Osteoblast (primary cell): ENCODE data around the gene USP32. TPM values are rescaled to one million over a fixed set of nuclear protein-coding genes. Genes with fewer than 3 reads are reported as not detected.
"Not testable (repeated sequence)": the region's sequence is repeated elsewhere in the genome, so short reads cannot be mapped to it uniquely, and the experiment has no call there.

Experiments
- DNase-seq: peaks from one replicate; pipeline ENCODE4 v3.0.0; 2011; ENCODE audit warnings: low spot score, mixed read lengths; ENCODE audit not compliant: insufficient read length; ENCODE audit errors: missing footprints
- H2AFZ ChIP-seq: 2 replicates; pipeline ENCODE4 v1.6.0; 2011; ENCODE audit warnings: mild to moderate bottlenecking, low read length
- H3K27ac ChIP-seq: 2 replicates; pipeline ENCODE4 v1.5.1; 2011; ENCODE audit warnings: mild to moderate bottlenecking, low read depth, low read length, moderate library complexity
- H3K27me3 ChIP-seq: 2 replicates; pipeline ENCODE4 v1.6.0; 2012; ENCODE audit warnings: mild to moderate bottlenecking, control low read depth, inconsistent platforms, low read length, moderate library complexity; ENCODE audit not compliant: insufficient read depth
- H3K36me3 ChIP-seq: 2 replicates; pipeline ENCODE4 v1.5.1; 2011; ENCODE audit warnings: mild to moderate bottlenecking, low read length, control low read depth, moderate library complexity; ENCODE audit not compliant: insufficient read depth
- H3K4me1 ChIP-seq: 2 replicates; pipeline ENCODE4 v1.5.1; 2011; ENCODE audit warnings: mild to moderate bottlenecking, low read length, control low read depth, moderate library complexity; ENCODE audit not compliant: insufficient read depth
- H3K4me2 ChIP-seq: 2 replicates; pipeline ENCODE4 v1.6.0; 2011; ENCODE audit warnings: mild to moderate bottlenecking, low read length; ENCODE audit not compliant: insufficient read depth
- H3K4me3 ChIP-seq: fragments of 200-600 bp; sonication (generic); 3 replicates; pipeline ENCODE4 v1.5.1; 2012; ENCODE audit warnings: mild to moderate bottlenecking, low read length, inconsistent platforms; ENCODE audit not compliant: insufficient read depth
- H3K79me2 ChIP-seq: 2 replicates; pipeline ENCODE4 v1.6.0; 2012; ENCODE audit warnings: mild to moderate bottlenecking, low read length, control low read depth, inconsistent platforms; ENCODE audit not compliant: insufficient read depth
- H3K9me3 ChIP-seq: 2 replicates; pipeline ENCODE4 v1.5.1; 2011; ENCODE audit warnings: low read depth, low read length, control low read depth
- H4K20me1 ChIP-seq: 2 replicates; pipeline ENCODE4 v1.6.0; 2012; ENCODE audit warnings: mild to moderate bottlenecking, low read length, control low read depth; ENCODE audit not compliant: insufficient read depth
- total RNA-seq: library from RNA; depleted of rRNA; stranded (reverse); fragments of >200 nt; gene quantifications from 2 replicates; pipeline ENCODE4 v1.2.3, GENCODE V29; 2012
- TF ChIP-seq, protein P1 (sequence below): IDR thresholded peaks from 2 replicates; pipeline ENCODE4 v1.5.1; 2011; ENCODE audit warnings: mild to moderate bottlenecking, low read depth, low read length, moderate library complexity; ENCODE audit errors: extremely low read depth

USP32 gene
- total RNA-seq, 1 donor: 99.5 TPM

DNA sequence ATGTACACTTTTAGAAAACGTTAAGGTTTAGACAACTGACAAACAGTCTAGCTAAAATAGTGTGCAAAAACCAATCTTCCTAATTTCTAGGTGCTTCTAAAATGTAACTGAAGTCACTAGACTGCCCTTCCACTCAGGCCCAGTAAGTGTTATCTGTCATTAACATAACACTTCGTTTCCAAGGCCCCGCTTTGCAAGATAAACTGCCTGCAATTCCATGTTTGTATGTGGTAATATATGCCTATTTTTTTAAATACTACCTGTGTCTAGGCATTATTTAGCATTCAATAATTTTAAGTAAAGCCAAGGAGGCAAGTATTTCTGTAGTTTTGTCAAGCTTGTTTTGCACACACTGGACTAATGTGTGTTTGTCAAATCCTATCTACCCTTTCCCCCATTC, 3.2 kb downstream of the USP32 start:
- no peak for DNase-seq
- Histone ChIP-seq H3K36me3 (no peaks in the 10 kb centered on the region), H3K4me3 (no peak overlapping the region), H3K27me3 (no peaks in the 10 kb centered on the region), H3K27ac (no peak overlapping the region), H3K9me3 (no peaks in the 10 kb centered on the region), H3K4me2 (peak overlapping the region; percentile 38), H3K4me1 (peaks cover 33% of the 10 kb centered on the region), H4K20me1 (peaks cover 44% of the 10 kb centered on the region), H2AFZ (no peak overlapping the region), H3K79me2 (peaks cover 80% of the 10 kb centered on the region)
- TF ChIP-seq, protein P1, sequence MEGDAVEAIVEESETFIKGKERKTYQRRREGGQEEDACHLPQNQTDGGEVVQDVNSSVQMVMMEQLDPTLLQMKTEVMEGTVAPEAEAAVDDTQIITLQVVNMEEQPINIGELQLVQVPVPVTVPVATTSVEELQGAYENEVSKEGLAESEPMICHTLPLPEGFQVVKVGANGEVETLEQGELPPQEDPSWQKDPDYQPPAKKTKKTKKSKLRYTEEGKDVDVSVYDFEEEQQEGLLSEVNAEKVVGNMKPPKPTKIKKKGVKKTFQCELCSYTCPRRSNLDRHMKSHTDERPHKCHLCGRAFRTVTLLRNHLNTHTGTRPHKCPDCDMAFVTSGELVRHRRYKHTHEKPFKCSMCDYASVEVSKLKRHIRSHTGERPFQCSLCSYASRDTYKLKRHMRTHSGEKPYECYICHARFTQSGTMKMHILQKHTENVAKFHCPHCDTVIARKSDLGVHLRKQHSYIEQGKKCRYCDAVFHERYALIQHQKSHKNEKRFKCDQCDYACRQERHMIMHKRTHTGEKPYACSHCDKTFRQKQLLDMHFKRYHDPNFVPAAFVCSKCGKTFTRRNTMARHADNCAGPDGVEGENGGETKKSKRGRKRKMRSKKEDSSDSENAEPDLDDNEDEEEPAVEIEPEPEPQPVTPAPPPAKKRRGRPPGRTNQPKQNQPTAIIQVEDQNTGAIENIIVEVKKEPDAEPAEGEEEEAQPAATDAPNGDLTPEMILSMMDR: no peak

DNA sequence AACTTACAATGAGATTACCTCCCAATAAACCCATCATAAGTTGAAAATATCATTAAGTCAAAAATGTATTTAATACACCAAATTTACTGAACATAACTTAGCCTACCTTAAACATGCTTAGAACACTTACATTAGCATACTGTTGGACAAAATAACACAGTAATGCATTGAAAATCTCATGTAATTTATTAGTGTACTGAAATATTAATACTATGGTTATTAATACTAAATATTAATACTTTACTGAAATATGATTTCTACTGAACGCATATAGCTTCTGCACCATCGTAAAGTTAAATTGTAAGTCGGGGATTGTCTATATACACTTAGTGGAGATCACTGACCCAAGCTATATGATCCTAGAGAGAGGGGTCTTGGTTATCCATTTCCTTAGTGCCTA, 4.3 kb downstream of the USP32 start:
- H3K27ac ChIP-seq: no peak overlapping the region
- H3K9me3 ChIP-seq: no peaks in the 10 kb centered on the region
- no peak overlapping the region for H3K4me2 ChIP-seq
- peaks cover 91% of the 10 kb centered on the region for H3K79me2 ChIP-seq
- no peak overlapping the region for H2AFZ ChIP-seq
- peaks cover 52% of the 10 kb centered on the region for H4K20me1 ChIP-seq
- H3K4me1 ChIP-seq: peaks cover 32% of the 10 kb centered on the region
- TF ChIP-seq, protein P1: no peak
- H3K4me3 ChIP-seq: no peak overlapping the region
- no peaks in the 10 kb centered on the region for H3K27me3 ChIP-seq
- no peaks in the 10 kb centered on the region for H3K36me3 ChIP-seq
- no peak for DNase-seq

DNA sequence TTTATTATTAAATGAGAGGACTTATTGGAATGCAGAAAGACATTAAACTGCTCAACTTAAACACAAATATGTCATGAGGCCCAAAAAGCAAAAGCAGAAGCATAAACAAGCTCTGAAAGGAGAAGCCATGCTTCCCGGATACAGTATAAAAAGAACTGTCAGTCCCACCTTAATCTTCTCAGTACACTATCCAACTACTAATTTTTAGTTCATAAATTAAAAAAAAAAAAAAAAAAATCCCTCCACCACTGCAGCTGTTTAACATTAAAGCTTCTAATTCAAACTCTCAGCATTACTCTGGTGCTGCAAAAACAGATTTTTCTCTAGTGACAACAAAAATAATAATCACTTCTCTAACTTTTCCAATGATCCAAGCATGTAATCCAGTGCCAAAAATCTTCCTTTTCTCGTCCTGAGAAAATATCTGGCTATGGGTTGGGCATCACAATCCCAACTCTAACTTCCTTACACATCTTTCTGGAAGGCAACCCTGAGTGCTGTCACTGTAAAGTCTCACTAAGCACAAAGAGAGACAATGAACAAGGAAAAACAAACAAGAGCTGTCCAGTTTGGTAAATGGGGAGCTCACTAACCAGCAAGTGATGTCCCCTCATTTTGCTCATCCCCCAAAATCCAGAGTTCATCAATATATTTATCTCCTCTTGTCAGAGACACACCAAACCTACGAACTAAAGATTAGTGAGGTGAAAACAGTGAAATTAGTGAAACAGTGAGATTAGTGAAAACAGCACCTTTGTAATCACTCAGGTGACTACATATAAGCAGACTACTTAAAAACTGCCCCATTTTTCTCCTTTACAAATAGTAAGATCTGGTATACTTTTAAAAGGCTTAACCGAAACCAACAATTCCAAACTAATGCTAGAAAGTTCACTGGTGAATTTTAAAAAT, 5.5 kb downstream of the USP32 start:
- Histone ChIP-seq H2AFZ (no peak overlapping the region), H4K20me1 (peaks cover 58% of the 10 kb centered on the region), H3K36me3 (no peaks in the 10 kb centered on the region), H3K4me1 (peaks cover 32% of the 10 kb centered on the region), H3K27me3 (no peaks in the 10 kb centered on the region), H3K27ac (peak overlapping the region; percentile 13), H3K4me3 (no peak overlapping the region), H3K4me2 (no peak overlapping the region), H3K79me2 (peaks cover 100% of the 10 kb centered on the region), H3K9me3 (no peaks in the 10 kb centered on the region)
- TF ChIP-seq, protein P1: no peak
- DNase-seq: no peak

DNA sequence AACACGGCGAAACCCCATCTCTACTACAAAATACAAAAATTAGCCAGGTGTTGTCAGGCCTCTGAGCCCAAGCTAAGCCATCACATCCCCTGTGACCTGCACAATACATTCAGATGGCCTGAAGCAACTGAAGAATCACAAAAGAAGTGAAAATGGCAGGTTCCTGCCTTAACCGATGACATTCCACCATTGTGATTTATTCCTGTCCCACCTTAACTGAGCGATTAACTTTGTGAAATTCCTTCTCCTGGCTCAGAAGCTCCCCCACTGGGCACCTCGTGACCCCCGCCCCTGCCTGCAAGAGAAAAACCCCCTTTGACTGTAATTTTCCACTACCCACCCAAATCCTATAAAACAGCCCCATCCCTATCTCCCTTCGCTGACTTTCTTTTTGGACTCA, 7.0 kb downstream of the USP32 start:
- not testable (repeated sequence) for H3K9me3 ChIP-seq, H3K27ac ChIP-seq, DNase-seq, H3K4me2 ChIP-seq, H3K4me3 ChIP-seq, H3K27me3 ChIP-seq, H3K36me3 ChIP-seq, H2AFZ ChIP-seq
- Histone ChIP-seq H3K4me1 (peaks cover 24% of the 10 kb centered on the region), H3K79me2 (peaks cover 100% of the 10 kb centered on the region), H4K20me1 (peaks cover 56% of the 10 kb centered on the region)
